Hematopoietic multipotent progenitor cell treated with erythropoietin and hydrocortisone succinate and interleukin-3 and kit ligand, for 6 days (in vitro differentiated cells): Measurements from ENCODE around the gene GSTM1.
"Not testable (repeated sequence)": the region's sequence is repeated elsewhere in the genome, so short reads cannot be mapped to it uniquely, and the experiment has no call there.

ENCODE experiments used
- DNase-seq: peaks from one replicate; pipeline ENCODE4 v3.0.0-alpha.2; 2015

Gene GSTM1

DNA sequence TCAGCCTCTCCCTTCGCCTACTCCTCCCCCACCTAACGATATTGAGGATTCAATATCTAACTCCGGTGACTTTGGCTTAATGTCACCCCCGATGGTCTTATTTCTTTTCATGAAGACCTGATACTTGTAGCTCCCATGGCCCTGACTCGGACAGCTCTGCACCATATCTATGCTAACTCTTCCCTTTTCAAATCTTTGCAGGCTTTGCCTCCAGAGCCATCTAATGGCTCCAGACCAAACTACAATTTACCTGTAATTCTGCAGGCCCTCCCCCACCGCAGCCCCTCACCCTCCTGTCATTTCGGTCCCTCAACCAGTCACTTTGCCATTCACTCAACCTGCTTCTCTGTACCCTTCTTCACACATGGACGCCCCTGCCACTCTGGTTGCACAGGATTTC, 16.6 kb downstream of the GSTM1 start:
- no peak for DNase-seq

DNA sequence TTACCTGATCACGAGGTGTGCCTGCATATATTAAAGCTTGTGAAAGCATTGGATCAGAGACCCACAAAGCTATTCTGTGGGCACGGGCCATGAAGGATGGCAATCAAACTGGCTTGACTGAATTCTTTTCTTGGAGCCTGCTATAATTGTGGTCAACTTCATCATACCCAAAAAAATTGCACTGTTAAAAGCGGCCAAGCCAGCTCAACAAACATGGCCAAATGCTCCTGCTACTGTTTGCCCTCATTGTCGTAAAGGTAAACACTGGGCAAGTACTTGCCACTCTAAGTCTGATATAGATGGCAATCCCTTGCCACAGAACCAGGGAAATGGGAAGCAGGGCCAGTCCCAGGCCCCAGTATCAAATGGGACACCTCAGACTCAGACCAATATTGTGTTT, 17.8 kb downstream of the GSTM1 start:
- no peak for DNase-seq

DNA sequence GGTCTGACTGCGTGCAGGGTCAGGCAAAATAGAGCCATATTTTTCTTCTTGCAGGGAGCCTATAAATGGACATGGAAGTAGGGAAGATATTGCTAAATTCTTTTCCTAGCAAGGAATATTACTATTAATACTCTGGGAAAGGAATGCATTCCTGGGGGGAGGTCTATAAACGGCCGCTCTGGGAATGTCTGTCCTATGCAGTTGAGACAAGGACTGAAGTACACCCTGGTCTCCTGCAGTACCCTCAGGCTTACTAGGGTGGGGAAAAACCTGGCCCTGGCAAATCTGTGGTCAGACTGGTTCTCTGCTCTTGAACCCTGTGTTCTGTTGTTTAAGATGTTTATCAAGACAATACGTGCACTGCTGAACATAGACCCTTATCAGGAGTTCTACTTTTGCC, 21.3 kb downstream of the GSTM1 start:
- DNase-seq = peak; percentile 0

DNA sequence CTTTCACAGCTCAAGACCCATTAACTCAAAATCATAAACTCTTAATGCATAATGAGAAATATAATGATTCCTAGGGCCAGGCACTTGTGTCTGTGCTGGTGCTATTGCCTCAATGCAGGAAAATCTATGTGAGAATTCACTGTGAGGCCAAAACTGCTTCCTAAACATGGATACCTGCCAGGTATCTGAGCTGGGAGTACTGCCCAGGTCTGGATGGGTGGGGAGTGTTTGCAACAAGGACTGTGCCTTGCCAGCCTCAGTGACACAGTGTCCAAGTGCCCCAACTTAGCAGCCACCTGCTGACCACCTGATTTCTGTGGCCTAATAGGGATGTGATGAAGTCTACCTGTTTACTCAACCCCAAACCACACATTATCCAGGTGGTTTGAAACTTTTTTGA, 22.2 kb downstream of the GSTM1 start:
- DNase-seq = not testable (repeated sequence)

DNA sequence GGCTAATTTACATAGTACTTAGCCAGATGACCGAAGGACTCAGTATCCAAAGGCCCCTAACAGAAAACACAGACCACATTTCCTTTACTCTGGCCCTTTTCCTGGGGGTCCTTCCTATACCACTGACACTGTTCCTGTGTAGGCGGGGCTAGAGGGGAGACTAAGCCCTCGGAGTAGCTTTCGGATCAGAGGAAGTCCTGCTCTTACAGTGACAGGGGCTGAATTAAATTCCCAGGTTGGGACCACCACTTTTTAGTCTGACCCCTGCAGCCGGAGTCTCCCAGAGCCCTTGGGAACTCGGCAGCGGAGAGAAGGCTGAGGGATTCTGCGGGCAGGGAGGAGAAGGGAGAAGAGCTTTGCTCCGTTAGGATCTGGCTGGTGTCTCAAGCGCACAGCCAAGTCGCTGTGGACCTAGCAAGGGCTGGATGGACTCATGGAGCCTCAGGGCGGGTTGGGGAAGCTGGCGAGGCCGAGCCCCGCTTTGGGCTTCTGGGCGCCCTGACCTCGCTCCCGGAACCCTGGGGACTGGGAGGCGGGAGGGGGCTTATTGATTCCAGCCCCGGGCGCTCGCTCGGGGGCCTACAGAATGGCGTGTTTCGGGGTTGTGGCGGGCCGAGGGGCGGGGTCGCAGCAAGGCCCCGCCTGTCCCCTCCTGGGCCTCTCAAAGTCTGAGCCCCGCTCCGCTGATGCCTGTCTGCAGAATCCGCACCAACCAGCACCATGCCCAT, 24.1 kb downstream of the GSTM1 start, which contains the start of gene GSTM5:
Gene GSTM5 (plus strand): TSS at position 659 of the 728 bp plus-strand sequence. CDS start 62 bp downstream, at position 721.
- DNase-seq = peak; percentile 2

DNA sequence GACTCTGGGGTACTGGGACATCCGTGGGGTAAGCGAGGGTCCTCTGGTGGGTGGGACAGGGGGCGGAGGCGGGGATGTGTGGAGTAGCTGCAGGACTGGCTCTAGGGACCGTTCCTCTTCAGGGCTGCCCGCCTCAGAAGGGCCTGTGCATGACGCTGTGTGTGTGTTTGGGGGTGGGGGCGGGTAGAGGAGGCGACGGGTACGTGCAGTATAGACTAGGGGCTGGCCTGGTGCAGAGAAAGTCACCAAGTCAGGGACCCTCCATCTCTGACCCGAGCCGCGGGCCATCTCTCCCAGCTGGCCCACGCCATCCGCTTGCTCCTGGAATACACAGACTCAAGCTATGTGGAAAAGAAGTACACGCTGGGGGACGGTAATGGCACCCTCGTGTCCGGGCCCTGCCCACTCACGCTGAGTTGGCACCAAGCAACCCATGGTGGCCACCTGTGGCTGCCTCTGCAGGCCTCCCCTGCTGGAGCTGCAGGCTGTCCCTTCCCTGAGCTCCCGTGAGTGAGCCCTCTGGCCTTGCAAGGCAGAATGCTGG, 24.8 kb downstream of the GSTM1 start:
- DNase-seq = no peak

DNA sequence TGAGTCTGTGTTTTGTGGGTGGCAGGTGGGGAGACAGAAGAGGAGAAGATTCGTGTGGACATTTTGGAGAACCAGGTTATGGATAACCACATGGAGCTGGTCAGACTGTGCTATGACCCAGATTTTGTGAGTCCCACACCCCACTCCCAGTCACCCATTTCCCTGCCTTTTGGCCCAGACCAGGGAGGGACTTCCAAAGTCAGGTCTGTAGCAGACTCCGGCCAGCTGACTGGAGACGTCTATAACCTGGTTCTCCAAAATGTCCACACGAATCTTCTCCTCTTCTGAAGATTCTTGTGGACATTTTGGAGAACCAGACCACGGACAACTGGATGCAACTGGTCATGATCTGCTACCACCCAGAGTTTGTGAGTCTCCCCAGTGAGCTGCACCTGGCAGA, 26.0 kb downstream of the GSTM1 start:
- DNase-seq = no peak

DNA sequence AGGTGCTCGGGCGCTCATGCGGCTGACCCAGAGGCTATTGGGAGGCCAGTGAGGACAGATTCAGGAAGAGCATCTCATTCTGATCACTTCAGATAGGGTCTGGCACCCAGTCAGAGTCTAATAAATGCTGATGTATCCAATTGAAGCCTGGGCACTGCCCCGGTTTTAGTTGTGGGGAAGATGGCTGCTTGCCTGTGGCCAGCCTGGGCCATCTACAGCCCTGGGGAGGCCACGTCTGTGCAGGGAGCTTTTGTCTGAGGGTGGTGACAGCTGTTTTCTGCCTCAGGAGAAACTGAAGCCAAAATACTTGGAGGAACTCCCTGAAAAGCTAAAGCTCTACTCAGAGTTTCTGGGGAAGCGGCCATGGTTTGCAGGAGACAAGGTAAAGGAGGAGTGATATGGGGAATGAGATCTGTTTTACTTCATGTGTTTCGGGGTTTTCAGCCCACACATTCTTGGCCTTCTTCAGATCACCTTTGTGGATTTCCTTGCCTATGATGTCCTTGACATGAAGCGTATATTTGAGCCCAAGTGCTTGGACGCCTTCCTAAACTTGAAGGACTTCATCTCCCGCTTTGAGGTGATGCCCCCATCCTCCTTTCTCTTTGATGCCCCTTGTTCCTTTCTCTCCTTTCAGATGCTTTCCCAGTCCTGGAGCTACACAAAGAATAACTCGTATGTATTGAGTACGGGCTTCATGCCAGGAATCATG, 27.2 kb downstream of the GSTM1 start:
- DNase-seq = peak; percentile 0

DNA sequence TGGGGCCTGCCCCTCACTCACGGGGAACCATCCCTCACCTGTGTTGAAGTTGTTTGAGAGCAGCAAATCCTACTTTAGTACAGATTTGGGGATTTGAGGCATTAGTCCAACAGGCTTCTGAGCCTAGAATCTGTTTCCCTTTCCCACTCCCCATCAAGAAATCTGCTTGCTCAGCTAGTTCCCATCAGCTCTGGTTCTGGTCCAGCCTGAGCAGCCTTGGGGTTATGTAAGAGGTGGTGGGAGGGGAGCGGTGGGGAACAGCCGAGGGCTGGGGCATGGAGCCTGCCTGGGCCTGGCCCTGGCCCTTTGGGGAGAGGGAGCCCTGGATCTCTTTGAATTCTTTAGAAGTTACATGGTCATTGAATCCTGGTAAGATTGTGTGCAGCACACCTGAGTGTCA, 28.5 kb downstream of the GSTM1 start:
- peak; percentile 0 for DNase-seq

DNA sequence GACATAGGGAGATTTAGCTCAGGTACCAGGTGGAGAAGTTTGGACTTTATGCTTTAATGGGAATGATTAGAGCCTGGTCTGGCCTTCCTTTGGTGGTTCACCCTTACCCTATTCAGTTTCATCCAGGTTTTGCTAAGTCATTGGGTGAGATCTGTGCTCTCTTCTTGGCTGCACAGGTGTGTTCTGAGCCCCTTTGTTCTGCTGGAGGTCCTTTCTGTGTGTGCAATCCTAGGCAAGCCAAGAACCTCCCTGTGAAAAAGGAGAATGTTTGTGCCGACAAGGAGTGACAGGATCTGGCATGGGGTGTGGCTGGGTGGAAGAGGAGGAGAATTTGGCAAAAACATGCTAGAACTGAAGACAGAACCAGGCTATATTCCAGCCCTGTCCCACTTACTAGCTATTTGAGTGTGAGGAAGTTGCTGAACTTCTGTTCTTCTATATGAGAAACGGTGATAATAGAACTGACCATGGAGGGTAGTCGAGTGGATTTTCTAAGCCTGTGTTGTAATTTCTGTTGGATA, 29.0 kb downstream of the GSTM1 start:
- DNase-seq = peak; percentile 0

DNA sequence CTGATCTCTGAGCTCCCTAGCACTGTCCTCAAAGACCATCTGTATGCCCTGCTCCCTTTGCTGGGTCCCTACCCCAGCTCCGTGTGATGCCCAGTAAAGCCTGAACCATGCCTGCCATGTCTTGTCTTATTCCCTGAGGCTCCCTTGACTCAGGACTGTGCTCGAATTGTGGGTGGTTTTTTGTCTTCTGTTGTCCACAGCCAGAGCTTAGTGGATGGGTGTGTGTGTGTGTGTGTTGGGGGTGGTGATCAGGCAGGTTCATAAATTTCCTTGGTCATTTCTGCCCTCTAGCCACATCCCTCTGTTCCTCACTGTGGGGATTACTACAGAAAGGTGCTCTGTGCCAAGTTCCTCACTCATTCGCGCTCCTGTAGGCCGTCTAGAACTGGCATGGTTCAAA, 30.1 kb downstream of the GSTM1 start:
- peak; percentile 0 for DNase-seq

DNA sequence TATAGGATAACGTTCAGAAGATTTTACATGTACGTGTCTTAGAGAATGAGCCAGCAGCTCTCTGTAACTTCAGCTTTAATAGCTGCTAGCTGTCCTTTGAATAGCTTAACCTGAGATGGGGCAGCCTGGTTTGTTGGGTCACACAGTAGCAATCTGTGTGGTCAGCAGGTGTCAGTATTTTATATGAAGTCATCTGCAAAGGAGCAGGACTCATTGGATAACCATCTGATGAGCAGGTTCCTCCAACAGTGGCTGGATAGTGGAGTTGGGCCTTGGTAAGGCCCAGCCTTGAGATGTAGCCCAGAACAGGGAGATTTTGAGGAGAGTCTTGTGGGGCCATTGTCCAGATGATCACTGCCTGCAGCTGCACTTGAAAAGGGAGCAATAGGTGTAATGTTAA, 30.9 kb downstream of the GSTM1 start:
- peak; percentile 51 for DNase-seq

DNA sequence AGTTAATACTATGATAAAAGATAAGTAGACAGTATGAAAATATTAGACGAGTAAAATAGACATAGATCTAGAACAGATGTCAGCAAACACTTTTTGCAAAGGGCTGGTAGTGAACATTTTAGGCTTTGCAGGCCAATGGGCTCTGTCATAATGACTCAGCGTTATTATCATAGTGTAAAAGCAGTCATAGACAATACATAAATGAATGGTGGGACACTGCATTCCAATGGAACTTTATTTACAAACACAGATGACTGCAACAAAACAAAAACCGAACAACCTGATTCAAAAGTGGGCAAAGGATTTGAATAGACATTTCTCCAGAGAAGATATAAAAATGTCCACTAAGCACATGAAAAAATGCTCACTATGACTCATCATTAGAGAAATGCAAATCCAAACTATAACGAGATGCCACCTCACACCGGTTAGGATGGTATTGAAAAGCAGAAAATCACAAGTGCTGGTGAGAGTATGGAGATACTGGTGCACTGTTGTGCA, 31.8 kb downstream of the GSTM1 start:
- DNase-seq = peak; percentile 75

DNA sequence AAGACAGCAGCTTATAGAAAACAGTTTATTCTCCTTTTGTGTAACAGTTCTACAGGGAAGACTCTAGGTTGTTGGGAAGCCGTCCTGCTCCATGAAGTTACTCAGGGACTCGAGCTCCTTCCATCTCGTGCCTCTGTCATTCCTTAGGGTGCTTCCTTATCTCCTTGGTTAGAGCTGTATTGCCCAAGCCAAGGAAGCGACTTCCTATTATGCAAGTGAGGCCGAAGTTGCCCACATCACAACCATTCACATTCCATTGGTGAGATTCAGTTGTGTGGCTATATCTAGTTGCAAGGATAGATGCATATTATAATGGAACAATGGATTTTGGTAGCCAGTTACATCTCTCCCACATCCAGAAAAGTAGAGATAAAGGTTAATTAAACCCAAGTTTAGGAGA, 33.4 kb downstream of the GSTM1 start:
- DNase-seq = no peak

DNA sequence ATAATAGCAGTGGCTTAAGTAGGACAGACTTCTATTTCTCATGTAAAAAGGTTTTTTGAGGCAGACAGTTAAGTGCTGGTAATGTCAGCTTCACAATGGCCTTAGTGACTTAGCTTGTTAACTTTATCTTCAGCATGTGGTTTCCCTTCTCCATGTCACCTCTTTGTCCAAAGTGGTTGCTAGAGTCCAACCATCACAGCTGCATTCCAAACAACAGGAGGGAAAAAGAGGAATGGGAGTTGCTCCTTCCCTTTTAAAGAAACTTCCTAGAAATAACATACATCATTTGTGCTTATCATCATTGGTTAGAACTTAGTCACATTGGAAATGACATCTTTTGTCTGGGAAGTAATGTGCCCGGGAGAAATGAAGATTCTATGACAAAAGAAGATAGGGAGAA, 34.4 kb downstream of the GSTM1 start:
- DNase-seq = no peak

DNA sequence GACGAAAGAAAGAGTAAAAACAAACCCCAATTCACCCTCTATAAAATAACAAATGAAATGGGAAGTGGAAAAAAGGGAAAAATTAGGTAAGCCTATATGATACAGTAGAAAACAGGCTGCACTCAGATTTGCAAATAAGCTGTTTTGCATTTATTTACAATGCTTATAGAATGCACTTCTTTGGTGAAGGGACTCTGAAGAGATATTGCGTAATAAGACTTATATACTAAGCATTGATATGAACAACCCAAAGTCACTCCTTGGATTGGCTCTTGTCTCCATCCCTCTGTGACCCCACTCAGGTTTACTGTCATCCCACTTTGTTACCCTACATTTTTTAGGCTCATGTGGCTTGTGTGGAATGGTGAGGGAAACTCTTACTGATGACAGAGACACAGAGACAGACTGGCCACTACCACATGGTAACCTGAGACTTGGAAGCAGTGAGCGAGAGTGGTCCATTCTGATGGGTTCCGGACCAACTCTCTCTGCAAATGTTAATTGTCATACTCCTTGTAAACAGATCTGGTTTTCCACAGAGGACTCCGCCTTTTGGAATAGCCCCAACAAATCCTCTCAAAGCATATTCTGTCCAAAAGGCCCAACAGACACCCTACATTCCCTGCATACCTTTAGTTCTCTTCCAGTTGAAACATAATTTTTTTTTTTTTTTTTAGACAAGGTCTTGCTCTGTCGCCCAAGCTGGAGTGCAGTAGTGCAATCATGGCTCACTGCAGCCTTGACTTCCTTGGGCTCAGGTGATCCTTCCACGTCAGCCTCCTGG, 35.5 kb downstream of the GSTM1 start:
- no peak for DNase-seq

DNA sequence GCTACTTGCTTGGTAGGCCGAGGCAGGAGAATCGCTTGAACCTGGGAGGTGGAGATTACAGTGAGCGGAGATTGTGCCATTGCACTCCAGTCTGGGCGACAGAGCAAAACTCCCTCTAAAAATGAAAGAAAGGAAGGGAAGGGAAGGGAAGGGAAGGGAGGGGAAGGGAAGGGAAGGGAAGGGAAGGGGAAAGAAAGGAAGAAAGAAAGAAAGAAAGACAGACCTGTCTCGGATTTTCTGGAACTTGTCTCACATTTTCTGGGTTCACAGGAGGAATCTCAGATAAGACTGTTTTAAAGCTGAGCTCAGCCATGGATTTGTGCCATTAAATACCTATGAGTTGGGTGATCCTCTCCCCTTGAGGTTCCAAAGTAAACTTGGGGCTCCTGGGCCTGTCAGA, 37.3 kb downstream of the GSTM1 start:
- no peak for DNase-seq

DNA sequence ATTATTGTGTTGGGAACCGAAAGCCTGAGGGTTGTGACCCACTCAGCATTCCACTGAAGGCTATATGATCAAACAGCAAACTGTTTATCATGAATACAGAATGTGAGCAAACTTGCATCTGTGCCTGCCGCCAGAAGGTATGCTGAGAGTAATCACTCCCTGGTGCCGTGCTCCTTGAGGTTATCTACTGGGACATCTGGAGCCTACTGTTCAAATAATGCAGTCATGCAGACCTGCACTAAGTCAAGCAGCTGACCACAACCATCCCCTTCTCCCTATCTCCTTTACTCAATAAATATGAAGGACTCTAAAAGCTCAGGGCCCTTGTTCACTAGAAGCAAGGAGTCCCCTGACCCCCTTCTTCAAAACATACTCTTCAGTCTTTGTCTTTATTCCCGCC, 37.9 kb downstream of the GSTM1 start:
- peak; percentile 72 for DNase-seq

DNA sequence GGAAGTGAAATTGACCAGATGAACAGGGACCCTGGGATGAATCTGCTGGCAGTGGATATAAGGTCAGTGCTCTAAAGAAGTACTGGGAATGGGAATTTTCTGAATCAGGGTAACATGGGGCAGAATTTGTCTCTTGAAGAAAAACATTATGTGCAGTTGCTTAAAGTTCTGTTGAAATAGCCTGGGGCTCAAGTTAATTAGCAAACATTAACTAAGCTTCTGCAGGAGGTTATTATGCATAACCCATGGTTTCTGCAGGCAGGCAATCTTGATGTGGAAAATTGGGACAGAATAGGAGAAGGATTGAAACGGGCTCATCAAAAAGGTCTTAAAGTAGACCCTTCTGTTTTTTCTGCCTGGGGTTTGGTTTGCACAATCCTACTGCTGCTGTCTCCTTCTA, 38.4 kb downstream of the GSTM1 start:
- DNase-seq = no peak

DNA sequence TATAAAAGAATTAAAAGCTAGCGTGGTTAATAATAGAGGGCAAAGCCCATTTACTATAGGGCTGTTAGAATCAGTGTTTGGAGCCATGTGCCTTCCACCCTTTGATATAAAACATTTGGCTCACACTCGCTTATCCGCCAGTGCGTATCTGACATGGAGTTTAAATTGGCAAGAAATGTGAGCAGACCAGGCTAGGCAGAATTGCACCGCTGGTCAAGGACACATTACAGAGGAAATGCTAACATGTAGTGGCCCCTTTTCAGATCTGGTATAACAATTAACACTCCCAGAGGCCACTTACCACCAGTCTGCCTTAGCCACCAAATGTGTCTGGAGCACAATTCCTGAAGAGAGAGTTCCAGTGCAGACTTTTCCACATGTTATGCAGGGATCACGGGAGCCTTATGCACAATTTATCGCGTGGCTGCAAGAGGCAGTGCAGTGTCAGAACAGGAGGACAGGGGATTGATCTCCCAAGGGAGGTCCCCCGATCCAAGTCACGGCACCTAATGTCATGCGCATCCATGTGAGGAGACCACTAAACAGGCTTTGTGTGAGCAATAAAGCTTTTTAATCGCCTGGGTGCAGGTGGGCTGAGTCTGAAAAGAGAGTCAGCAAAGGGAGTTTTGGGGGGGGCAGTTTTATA, 39.2 kb downstream of the GSTM1 start:
- DNase-seq = no peak

DNA sequence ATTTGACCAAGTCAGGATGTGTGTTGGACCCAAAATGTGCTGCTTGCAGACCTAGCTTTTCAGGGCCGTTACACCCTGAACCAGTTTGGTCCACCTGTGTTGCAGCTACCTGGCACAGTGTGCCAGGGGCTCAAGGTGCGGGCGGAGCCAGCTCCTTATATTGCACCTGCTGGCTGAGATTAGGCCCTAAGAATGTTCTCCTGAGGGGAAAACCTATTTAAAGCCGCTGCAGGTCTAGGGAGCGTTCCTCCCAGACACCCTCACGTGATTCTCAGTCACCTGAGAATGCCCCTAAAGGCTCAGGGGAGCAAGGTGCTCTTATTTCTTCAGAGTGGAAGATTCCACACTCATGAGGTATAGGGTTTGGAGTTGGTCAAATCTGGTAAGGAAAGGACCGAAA, 41.3 kb downstream of the GSTM1 start:
- DNase-seq = no peak

DNA sequence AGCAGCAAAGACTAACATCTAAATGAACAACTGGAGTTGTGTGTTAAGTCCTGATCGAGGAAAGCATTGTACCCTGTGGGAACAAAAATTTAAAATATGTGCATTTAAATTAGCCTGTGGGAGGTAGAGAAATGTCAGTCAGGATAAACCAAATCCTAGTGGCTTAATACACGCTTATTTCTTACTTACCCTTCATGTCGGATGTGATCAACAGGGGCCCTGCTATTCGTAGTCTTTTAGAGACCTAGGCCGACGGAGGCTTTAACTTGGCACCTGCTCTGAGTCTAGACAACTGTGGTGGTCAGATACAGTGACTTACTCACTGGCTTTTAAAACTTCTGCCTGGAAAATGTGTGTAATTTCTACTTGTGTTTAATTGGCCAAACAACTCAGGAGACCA, 43.0 kb downstream of the GSTM1 start:
- no peak for DNase-seq
